ENCODE results near the gene NFX1.
"Not testable (repeated sequence)": the region's sequence is repeated elsewhere in the genome, so short reads cannot be mapped to it uniquely, and the experiment has no call there.

Gene NFX1

GRCh38 chr9:33310748-33311147 lies 20.4 kb downstream of the NFX1 start:
- DNase-seq (ENCODE audit: low read depth): no peak

GRCh38 chr9:33311953-33312352 lies 21.6 kb downstream of the NFX1 start:
- DNase-seq (ENCODE audit: low read depth): no peak

- no peak for DNase-seq (ENCODE audit: low read depth)
Observed at GRCh38 chr9:33315371-33315770, 25.1 kb downstream of the NFX1 start.

GRCh38 chr9:33317136-33317535 lies 26.8 kb downstream of the NFX1 start:
- not testable (repeated sequence) for DNase-seq (ENCODE audit: low read depth)

- DNase-seq (ENCODE audit: low read depth): no peak
Observed at GRCh38 chr9:33318225-33318624, 27.9 kb downstream of the NFX1 start.

GRCh38 chr9:33318781-33319180 lies 28.5 kb downstream of the NFX1 start:
- DNase-seq (ENCODE audit: low read depth): no peak

GRCh38 chr9:33320230-33320567 lies 29.9 kb downstream of the NFX1 start:
- no peak for DNase-seq (ENCODE audit: low read depth)

- DNase-seq (ENCODE audit: low read depth): no peak
Observed at GRCh38 chr9:33320568-33321261, 30.4 kb downstream of the NFX1 start.

- no peak for DNase-seq (ENCODE audit: low read depth)
Observed at GRCh38 chr9:33329117-33329563, 38.8 kb downstream of the NFX1 start.

GRCh38 chr9:33329979-33330378 lies 39.7 kb downstream of the NFX1 start:
- DNase-seq (ENCODE audit: low read depth): no peak

GRCh38 chr9:33331377-33331891 lies 41.1 kb downstream of the NFX1 start:
- DNase-seq (ENCODE audit: low read depth): no peak

GRCh38 chr9:33332011-33332410 lies 41.7 kb downstream of the NFX1 start:
- no peak for DNase-seq (ENCODE audit: low read depth)

GRCh38 chr9:33332956-33333355 lies 42.6 kb downstream of the NFX1 start:
- DNase-seq (ENCODE audit: low read depth): not testable (repeated sequence)

- DNase-seq (ENCODE audit: low read depth): no peak
Observed at GRCh38 chr9:33340186-33340585, 49.9 kb downstream of the NFX1 start.

GRCh38 chr9:33341182-33341581 lies 50.9 kb downstream of the NFX1 start:
- no peak for DNase-seq (ENCODE audit: low read depth)

- DNase-seq (ENCODE audit: low read depth): no peak
Observed at GRCh38 chr9:33344145-33344544, 53.8 kb downstream of the NFX1 start.

- no peak for DNase-seq (ENCODE audit: low read depth)
Observed at GRCh38 chr9:33346564-33346963, 56.2 kb downstream of the NFX1 start.

- DNase-seq (ENCODE audit: low read depth): no peak
Observed at GRCh38 chr9:33348998-33349397, 58.7 kb downstream of the NFX1 start.

- DNase-seq (ENCODE audit: low read depth): no peak
Observed at GRCh38 chr9:33349743-33350142, 59.4 kb downstream of the NFX1 start.

- no peak for DNase-seq (ENCODE audit: low read depth)
Observed at GRCh38 chr9:33350310-33350709, 60.0 kb downstream of the NFX1 start.

GRCh38 chr9:33351547-33351946 lies 61.2 kb downstream of the NFX1 start:
- no peak for DNase-seq (ENCODE audit: low read depth)

GRCh38 chr9:33354651-33355211 lies 64.4 kb downstream of the NFX1 start:
- no peak for DNase-seq (ENCODE audit: low read depth)

GRCh38 chr9:33355933-33356332 lies 65.6 kb downstream of the NFX1 start:
- DNase-seq (ENCODE audit: low read depth): no peak

- DNase-seq (ENCODE audit: low read depth): not testable (repeated sequence)
Observed at GRCh38 chr9:33358641-33359040, 68.3 kb downstream of the NFX1 start.
